Spinal cord (tissue), 10 donors: ENCODE results near the gene OR7C1. TPM values are rescaled to one million over a fixed set of nuclear protein-coding genes. Genes with fewer than 3 reads are reported as not detected.

Experiments used
- DNase-seq, 6 donors: peaks; one replicate each; pipeline versions ENCODE4 v3.0.0 to v3.0.0-alpha.2; 2013 to 2015; ENCODE audit warnings: low spot score in 6 of 6, low read depth in 4 of 6
- H3K27ac ChIP-seq: one replicate; pipeline ENCODE4 v1.5.1; 2013; ENCODE audit warnings: low read depth, low read length, control low read depth
- H3K27me3 ChIP-seq: one replicate; pipeline ENCODE4 v1.6.1; 2013; ENCODE audit warnings: low read length; ENCODE audit not compliant: control insufficient read depth, insufficient read depth
- H3K36me3 ChIP-seq: one replicate; pipeline ENCODE4 v1.6.1; 2013; ENCODE audit warnings: low read length; ENCODE audit not compliant: control insufficient read depth, insufficient read depth
- H3K4me1 ChIP-seq: one replicate; pipeline ENCODE4 v1.6.1; 2013; ENCODE audit warnings: low read length; ENCODE audit not compliant: control insufficient read depth, insufficient read depth
- H3K4me3 ChIP-seq: one replicate; pipeline ENCODE4 v1.5.1; 2013; ENCODE audit warnings: low read depth, low read length, control low read depth
- H3K9me3 ChIP-seq: one replicate; pipeline ENCODE4 v1.6.1; 2013; ENCODE audit warnings: low read length; ENCODE audit not compliant: control insufficient read depth, insufficient read depth
- WGBS: methylation state at CpG from one replicate; pipeline ENCODE4 v1.1.5; 2013; ENCODE audit warnings: missing lambda C conversion rate; ENCODE audit not compliant: insufficient coverage; 5-methylcytosine and 5-hydroxymethylcytosine counted together
- polyA plus RNA-seq, 2 donors: library from polyadenylated mRNA; unstranded; fragments of 120-200 nt; gene quantifications; one replicate each; pipeline ENCODE4 v1.2.1, GENCODE V29; 2013; ENCODE audit not compliant: insufficient read length in 2 of 2
- small RNA-seq: library from RNA; depleted of rRNA; stranded (forward); fragments of <200 nt; gene quantifications from one replicate; pipeline ENCODE3, GENCODE V24; 2014; ENCODE audit warnings: low replicate concordance
- total RNA-seq, 2 donors: library from RNA; depleted of rRNA in 1 of 2; stranded (reverse); fragments of 120-200 nt in 1 of 2; fragments of >200 nt in 1 of 2; gene quantifications; one replicate each; pipeline versions ENCODE4 v1.2.3 to v1.2.4, GENCODE V29; 2013 to 2014
- donor health status: healthy.

OR7C1 gene
- total and polyA plus RNA-seq, 4 donors: 0.10 to 0.83 (median 0.25) TPM

DNA sequence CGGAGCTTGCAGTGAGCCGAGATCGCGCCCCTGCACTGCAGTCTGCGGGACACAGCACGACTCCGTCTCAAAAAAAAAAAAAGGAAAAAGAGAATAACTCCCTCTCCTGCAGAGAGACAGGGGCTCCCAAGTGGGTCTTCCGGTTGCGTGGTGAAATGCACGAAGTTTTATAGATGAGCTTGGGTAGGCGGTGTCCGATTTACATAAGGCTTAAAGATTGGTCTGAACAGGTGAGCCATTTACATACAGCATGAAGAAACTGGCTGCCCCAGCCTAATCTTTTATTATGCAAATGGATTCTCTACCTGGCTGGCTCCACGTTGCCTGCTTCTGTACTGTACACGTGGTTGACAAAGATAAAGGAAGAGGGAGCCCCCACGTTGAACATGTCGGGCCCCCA, 76.2 kb downstream of the OR7C1 start:
- H3K27ac ChIP-seq: no peak overlapping the region
- DNase-seq: peak in 1 of 6 donors; percentile 8
- H3K4me3 ChIP-seq: no peak overlapping the region
- no peaks in the 10 kb centered on the region for H3K4me1 ChIP-seq
- 20% methylated on average over 3 of the region's 16 CpGs for WGBS
- no peaks in the 10 kb centered on the region for H3K9me3 ChIP-seq
- H3K27me3 ChIP-seq: no peaks in the 10 kb centered on the region
- H3K36me3 ChIP-seq: no peaks in the 10 kb centered on the region

DNA sequence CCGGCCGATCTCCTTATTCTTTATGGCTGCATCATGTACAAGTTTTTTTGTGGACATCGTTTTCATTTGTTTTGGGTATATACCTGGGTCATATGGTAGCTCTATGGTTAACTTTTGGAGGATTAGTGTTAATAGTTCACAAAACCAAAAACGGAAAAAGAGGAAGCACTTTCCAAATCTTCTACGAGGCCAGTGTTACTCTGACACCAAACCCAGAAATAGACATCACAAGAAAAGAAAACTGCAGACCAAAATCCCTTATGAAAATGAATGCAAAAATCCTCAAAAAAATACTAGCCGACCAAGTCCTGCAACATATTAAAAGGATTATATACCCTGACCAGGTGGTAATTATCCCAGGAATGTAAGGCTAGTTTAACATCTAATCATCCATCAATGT, 86.4 kb downstream of the OR7C1 start:
- Histone ChIP-seq H3K27ac (no peak overlapping the region), H3K4me3 (no peak overlapping the region), H3K4me1 (no peaks in the 10 kb centered on the region), H3K27me3 (no peaks in the 10 kb centered on the region), H3K36me3 (no peaks in the 10 kb centered on the region), H3K9me3 (no peaks in the 10 kb centered on the region)
- DNase-seq: no peak
- WGBS: 100% methylated on average over 3 of the region's 6 CpGs

Small RNA genes lying within 50 kb of the gene (small RNA-seq; reads per million reads assigned to genes)
- gene AC005255.1: 0.08 reads per million

Other genes starting within 250 kb of the OR7C1 start
- gene ADGRE3, start 160.3 kb downstream of the OR7C1 start, total RNA-seq: 1 to 10 TPM in 1 of 2 donors, not detected in 1; 1.1 TPM
- gene ADGRE3, start 160.3 kb downstream of the OR7C1 start, polyA plus RNA-seq: not detected
- 10 to 100 TPM; 22.8 to 25.5 TPM for gene ZNF333, start 145.1 kb downstream of the OR7C1 start, total RNA-seq
- gene ZNF333, start 145.1 kb downstream of the OR7C1 start, polyA plus RNA-seq: 10 to 100 TPM; 23.9 to 44.0 TPM
- 1 to 10 TPM in 1 of 2 donors, under 1 TPM in 1; 0.33 to 1.3 TPM for gene ADGRE2, start 56.6 kb downstream of the OR7C1 start, total RNA-seq
- under 1 TPM; 0.38 to 0.81 TPM for gene ADGRE2, start 56.6 kb downstream of the OR7C1 start, polyA plus RNA-seq
- under 1 TPM in 1 of 2 donors, not detected in 1; 0.39 TPM for gene OR7A5, start within 50 bp of the OR7C1 start, total RNA-seq
- under 1 TPM in 1 of 2 donors, not detected in 1; 0.11 TPM for gene OR7A5, start within 50 bp of the OR7C1 start, polyA plus RNA-seq
- not detected for gene OR7A10, start 13.7 kb upstream of the OR7C1 start, total RNA-seq
- not detected for gene OR7A10, start 13.7 kb upstream of the OR7C1 start, polyA plus RNA-seq
- gene OR7A17, start 50.9 kb upstream of the OR7C1 start, total RNA-seq: not detected
- gene OR7A17, start 50.9 kb upstream of the OR7C1 start, polyA plus RNA-seq: under 1 TPM in 1 of 2 donors, not detected in 1; 0.12 TPM
- not detected for gene OR7C2, start 106.3 kb upstream of the OR7C1 start, total RNA-seq
- not detected for gene OR7C2, start 106.3 kb upstream of the OR7C1 start, polyA plus RNA-seq
- 10 to 100 TPM in 1 of 2 donors, 1 to 10 TPM in 1; 9.6 to 29.2 TPM for gene SLC1A6, start 144.7 kb upstream of the OR7C1 start, total RNA-seq
- 10 to 100 TPM; 55.3 to 64.6 TPM for gene SLC1A6, start 144.7 kb upstream of the OR7C1 start, polyA plus RNA-seq
- gene CASP14, start 214.3 kb upstream of the OR7C1 start, total RNA-seq: not detected
- gene CASP14, start 214.3 kb upstream of the OR7C1 start, polyA plus RNA-seq: not detected
- gene OR1I1, start 247.0 kb upstream of the OR7C1 start, total RNA-seq: not detected
- under 1 TPM; 0.05 to 0.09 TPM for gene OR1I1, start 247.0 kb upstream of the OR7C1 start, polyA plus RNA-seq